IPS-NIHi7 (cell line): ENCODE results near the gene PLAC8.
"Not testable (repeated sequence)": the region's sequence is repeated elsewhere in the genome, so short reads cannot be mapped to it uniquely, and the experiment has no call there.

Experiments
- DNase-seq: peaks from one replicate; pipeline ENCODE4 v3.0.0; 2012; ENCODE audit warnings: mixed read lengths; ENCODE audit errors: extremely low spot score

The PLAC8 gene, protein sequence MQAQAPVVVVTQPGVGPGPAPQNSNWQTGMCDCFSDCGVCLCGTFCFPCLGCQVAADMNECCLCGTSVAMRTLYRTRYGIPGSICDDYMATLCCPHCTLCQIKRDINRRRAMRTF

DNA sequence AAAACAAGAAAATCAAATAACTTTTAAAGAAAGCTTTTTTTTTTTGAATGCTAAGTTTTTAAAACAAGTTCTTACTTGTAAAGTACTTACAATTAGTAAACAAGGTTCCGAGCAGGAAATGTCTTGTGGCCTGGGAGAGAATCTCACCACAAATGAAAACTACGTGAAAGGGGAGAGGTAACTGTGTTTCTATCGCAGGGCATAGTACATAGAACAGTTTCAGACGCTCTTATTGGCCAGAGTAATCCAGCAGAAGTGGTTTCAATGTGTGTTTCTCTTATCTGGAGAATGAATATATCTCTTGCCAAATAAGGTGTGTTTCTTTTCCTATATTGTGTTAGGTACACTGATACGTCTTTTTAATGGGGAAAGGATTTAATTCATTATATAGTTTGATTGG is at the start of gene PLAC8:
PLAC8 (minus strand) TSS at position 154 of the 400 bp plus-strand sequence. CDS start 6,808 bp downstream, outside the sequence.
- no peak for DNase-seq

DNA sequence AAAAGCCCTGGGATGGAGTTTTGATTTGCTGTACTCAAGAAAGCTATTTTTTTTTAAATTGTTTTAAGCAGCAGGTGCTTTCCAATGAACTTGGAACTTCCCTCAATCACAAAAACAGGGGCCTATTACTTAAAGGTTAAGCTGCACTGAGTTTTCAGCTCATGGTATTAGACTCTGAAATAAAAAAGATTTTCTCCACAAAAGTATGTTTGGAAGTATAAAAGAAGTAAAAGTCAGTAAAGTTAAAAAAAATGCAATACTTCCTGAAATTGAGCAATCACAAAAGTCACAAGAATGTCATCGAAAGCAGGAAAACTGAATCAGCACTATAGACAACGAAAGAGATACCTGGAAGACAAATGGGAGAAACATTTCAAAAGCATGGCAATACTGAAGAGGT is 38.9 kb upstream of the PLAC8 start:
- DNase-seq, result no peak

DNA sequence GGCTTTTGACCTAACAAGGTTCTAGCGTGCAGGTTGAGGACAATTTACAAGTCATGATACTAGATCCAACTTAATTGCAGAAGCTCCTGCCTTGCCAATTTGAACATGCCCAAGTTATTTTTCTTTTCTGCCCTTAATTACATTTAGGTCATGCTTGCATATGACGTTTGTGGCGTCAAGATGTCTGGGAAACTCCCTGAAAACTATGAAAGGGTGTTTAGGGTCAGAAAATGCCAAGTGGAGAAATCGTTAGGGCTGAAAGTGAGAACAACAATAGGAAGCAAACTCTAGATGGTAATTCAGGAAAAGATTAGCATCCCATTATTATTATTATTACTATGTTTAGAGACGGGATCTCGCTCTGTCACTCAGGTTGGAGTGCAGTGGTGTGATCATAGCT is 38.2 kb upstream of the PLAC8 start:
- DNase-seq, result no peak

DNA sequence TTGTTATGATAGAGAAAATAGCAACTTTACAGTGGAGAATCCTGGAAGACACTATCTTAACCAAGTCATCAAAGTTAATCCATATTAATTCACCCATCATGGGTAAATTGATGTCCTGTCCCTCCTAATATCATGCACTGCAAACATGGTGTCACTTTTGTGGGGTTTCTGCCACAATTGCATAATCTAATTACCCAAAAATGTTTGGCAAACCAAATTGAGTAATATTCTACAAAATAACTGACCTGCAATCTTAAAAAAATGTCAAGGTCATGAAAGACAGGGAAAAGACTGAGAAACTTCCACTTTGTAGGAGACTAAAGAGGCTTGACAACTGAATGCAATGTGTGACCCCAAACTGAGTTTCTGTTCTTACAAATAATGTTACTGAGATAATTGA is 37.1 kb upstream of the PLAC8 start:
- no peak for DNase-seq

DNA sequence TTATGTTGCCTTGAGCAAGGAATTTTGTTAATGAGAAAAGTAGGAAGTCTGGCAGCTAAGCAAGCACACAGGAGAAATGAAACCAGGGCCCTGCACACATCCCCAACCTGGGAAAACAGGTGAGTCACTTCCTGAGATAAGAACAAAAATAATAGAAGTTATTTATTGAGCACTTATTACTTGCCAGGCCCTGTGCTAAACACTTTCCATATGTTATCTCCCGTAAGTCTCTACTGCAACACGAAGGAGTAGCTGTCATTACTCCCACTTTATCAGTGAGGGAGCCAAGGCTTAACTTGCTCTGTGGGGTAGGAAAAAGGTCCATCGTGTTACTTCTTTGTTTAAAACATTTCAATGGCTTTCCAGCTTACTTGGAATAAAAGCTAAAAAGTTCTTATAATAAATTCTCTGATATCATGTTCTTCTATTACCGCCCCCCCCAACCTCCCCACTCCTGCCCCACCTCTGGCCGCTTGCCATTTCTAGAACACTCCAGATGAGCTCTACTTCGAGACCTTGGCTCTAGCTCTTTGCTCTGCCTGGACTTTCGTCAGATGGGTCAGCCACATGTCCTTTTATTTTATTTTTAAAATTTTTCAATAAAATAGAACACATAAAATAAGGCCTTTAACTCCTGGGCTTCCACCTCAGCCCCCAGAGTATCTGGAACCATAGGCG is 36.3 kb upstream of the PLAC8 start:
- no peak for DNase-seq

DNA sequence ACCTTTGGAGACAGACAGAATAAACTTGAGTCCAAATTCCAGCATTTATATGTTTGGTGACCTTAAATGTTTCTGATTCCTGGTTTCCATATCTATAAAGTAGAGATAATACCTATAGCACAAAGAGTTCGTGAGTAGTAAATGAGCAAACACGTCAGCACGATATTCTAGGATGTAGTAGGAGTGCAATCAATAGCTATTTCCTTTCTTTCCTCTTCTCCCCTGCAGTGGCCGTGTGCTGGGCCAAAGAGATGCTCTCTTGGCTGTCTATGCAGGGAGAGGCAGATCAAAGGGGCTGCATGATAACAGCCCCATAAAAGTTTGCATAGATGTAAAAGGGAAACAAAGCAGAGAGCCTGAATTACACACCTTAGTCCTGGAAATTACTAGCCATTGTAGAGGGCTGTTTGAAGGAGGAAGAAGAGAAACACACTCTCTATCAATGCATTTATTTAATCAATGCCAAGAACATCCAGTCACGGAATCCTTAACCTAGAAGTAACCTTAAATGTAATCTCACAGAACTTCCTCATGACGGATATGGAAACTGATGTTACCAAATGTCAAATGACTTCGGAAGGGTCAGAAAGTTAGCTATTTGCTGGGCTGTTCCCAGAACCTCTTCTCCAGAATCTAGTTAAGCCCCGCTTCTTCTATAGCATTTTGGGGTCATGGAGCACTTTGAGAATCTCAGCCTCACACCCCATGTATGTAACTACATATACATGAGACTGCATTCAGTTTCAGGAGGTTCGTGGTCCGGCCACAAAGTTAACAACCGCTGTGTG is 35.5 kb upstream of the PLAC8 start:
- DNase-seq, result no peak

DNA sequence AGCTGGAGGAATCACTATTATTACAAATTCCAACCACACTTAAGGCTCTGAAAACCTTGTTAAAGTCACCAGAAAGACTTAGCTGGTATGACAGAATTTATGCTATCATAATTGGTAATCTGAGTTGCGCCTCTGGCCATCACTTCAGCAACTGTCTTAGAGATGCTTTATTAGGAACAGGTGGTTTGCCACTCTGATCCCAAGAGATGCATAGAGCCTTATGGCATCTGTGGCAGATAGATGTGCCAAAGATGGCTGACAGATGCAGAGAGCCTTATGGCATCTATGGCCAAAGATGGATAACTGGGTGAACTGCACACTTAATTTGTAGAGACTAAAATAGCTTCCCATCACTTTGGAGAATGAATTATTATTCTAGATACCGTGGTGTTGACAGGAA is 32.3 kb upstream of the PLAC8 start:
- DNase-seq, result no peak

DNA sequence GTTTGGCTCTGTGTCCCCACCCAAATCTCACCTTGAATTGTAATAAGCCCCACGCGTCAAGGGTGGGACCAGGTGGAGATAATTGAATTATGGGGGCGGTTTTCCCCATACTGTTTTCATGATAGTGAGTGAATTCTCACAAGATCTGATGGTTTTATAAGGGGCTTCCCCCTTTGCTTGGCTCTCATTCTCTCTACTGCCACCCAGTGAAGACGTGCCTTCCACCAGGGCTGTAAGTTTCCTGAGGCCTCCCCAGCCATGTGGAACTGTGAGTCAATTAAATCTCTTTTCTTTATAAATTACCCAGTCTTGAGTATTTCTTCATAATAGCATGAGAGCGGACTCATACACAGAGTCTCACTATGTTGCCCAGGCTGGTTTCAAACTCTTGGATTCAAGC is 31.2 kb upstream of the PLAC8 start:
- not testable (repeated sequence) for DNase-seq

DNA sequence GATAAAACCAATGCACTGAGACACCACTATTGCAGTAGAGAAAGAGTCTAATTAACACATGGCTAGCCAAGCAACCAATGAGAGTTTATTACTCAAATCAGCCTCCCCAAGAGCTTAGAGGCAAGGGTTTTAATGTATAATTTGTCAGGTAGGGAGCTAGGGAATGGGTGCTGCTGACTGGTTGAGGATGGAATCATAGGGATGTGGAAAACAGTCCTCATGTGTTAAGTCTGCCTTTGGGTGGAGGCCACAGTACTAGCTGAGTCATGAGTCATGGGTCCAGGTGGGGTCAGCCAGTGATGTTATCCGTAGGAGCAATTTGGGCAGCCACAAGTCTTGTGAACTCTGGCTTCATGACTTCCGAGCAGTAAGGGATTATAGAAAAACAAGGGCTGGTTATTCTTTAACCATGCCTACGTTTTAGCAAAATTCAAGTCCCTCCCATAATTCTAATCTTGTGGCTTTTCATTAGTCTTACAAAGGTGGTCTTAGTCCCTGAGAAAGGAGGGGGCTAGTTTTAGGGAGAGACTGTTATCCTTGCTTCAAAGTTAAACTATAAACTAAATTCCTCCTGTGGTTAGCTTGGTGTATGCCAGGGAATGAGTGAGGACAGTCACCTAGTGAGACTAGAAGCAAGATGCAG is 25.1 kb upstream of the PLAC8 start:
- no peak for DNase-seq

DNA sequence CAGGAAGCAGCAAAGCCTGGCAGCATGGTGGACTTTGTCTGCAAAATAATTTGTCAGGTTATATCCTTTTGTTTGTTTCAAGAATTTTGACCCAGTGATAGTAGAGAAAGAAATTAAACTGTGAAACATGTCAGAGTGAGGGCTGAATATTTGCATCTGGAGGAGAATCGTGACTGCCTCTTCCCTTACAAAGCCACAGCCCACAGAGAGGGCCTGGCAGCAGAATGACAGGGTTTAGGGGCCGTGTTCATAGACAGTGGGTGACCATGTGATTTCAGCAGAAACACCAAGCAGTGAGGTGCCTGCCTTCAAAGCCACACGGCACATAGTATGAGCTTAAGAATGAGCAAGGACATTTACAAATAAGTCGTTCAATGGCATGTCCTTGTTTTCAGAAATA is 24.4 kb upstream of the PLAC8 start:
- DNase-seq, result no peak

DNA sequence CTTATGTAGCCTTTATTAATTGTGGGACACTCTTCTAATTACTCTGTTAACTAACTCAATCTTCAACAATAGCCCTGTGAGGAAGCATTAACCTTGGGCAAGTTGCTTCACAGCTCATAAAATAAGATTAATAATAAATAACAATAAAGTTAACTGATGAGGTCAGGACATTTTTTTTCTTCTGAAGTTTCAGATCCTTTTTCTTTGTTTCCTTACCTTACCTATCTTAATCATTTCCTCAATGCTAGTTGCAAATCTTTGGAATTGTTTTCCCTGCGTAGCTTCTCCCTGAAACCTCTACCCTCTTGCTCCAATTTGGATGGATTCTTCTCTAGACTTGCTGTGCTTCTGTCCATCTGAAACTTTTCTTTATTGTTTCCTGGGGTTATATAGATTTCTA is 17.5 kb upstream of the PLAC8 start:
- no peak for DNase-seq

DNA sequence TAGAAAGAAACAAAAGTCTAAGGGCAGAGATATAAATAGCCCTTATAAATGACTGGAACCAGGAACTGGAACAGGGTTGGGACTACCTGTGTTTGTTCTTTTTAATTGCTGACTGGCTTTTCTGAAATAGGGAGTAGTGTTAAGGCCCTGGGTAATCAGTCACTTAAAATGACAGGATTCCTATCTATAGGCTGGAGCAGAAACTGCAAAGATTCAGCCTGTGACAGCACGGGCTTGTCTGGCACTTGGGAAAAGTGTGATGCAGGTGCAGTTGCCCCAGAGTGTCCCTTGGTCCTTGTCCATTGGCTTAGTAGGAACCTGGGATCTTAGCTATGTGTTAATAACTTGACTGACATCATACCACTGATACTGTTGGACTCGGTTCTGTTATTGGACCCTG is 14.7 kb upstream of the PLAC8 start:
- DNase-seq, result no peak

DNA sequence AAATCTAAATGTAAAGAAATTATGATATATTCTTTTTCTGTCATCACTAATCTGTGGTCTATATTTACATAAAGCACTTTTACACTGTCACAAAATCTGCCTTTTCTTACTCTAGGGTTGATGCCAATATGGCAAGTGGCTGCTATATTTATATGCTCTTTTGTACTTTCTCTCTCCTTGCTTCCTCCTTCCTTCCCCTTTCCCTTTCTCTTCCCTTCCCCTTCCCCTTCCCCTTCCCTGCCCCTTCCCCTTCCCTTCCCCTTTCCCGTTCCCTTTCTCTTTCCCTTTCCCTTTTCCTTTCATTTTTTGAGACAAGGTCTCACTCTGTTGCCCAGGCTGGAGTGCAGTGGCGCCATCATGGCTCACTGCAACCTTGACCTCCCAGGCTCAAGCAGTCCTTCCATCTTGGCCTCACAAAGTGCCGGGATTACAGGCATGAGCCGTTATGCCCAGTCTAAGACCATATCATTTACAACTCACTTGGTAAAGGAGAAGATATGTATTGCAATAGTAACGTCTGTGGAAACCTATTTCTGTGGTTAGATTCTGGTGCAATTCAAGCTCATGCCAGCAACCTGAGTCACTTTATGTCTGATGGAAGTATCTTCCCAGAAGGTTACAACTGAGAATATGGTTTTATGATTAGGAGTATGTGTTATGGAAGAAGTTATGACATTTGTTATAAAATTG is 13.9 kb upstream of the PLAC8 start:
- no peak for DNase-seq

DNA sequence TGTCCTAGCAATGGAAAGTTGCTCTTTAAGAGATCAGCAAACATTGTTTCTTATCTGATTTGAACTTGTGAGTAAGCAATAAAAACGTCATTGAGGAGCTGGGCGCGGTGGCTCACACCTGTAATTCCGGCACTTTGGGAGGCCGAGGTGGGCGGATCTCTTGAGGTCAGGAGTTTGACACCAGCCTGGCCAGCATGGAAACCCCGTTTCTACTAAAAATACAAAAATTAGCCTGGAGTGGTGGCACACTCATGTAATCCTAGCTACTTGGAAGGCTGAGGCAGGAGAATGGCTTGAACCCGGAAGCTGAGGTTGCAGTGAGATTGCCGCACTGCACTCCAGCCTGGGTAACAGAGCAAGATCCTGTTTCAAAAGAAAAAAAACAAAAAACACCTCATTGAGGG is 11.2 kb upstream of the PLAC8 start:
- DNase-seq, result no peak

DNA sequence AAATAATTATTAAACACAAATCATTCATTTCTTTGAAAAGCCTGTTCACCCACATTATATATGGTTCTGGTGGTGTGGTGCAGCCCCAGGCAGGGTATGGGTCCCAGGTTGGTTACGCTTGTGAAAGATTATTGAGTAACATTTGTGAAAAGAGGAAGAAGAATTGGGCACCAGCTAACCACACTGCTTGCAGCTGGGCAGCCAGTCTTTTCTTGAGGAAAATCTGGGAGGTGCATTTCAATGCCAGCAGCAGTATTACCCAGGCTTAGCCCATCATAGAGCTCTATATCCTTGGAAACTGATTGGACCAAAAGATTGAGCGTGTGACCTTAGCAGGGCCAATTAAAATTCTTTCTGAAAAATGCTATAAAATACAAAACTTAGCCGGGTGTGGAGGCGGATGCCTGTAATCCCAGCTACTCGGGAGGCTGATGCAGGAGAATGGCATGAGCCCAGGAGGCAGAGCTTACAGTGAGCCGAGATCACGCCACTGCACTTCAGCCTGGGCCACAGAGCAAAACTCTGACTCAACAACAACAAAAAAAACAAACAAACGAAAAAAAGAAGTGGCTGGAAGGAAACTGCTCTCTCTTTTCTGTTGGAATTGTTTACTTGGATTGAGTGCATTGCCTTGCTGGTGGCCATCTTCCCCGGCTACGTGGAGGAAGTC is 9.7 kb upstream of the PLAC8 start:
- no peak for DNase-seq

DNA sequence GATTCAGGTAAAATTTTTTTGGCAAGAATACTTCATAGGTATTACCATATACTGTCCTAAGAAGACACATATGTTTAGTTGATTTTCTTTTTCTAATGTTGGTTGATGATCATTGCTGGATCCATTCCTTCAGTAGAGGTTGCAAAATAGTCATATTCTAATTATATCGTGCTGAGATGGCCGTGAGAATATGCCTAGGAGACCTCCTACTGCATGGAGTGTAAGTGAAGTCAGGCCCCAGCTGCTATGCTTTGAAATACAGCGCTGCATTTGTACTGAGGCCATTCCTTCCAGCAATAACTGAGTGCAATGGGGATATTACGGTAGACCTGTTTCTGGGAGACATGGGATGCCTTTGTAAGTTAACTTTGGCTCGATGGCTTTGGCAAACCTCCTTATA is 6.7 kb upstream of the PLAC8 start:
- DNase-seq, result no peak

DNA sequence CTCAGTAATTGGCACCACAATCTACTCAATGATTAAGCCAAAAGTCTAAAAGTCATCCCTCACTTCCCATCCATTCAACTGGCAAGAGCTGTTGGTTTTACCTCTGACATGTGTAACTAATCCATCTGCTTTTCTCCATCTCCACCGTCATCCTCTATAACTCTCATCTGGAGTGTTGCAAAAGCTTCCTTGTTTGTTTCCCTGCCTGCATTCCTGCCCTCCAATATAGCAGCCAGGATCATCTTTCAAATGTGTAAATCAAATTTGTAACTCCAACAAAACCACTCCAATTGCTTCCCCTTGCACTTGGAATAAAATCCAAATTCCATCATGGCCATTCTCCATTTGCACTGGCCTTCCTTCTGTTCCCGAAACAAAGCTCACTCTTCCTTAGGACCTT is 4.3 kb upstream of the PLAC8 start:
- DNase-seq, result no peak

DNA sequence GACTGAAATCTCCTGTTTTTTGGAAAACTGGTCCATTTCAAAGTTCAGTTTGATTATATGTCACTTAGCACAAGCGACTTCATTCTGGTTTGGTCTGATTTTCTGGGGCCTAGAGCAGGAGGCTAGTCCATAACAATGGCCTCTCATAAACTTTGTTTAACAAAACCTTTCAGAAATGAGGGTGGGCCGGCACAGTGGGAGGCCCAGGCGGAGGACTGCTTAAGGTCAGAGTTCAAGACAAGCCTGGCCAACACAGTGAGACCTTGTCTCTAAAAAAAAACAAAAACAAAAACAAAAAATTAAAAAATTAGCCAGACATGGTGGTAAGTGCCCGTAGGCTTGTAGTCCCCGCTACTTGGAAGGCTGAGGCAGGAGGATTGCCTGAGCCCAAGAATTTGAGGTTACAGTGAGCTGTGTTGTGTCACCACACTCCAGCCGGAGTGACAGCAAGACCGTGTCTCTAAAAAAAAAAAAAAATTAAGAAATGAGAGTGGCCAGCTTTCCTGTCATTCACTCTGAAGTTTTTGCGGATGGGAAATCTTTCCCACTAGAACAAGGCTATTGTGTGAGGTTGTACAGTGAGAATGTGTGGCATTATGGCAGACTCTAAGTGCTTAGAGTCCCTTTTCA is 1.2 kb upstream of the PLAC8 start:
- no peak for DNase-seq

DNA sequence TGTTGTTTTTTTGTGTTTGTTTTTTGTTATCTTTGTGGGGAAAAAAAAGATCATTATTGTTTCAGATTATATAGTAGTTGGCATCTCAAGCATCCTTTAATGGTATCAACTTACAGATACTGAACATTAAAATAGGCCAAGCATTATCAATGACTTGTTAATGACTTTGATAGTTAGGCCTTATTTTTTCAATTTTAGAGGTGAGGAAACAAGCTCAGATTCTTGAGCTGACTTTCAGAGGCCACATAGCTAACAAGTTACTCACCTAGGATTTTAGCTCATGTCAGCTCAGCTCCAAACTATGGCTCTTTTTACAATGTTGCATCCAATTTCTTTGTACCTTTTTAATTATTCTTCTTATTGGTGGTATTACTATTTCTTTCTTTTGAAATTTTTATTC is 471 bp upstream of the PLAC8 start:
- no peak for DNase-seq

DNA sequence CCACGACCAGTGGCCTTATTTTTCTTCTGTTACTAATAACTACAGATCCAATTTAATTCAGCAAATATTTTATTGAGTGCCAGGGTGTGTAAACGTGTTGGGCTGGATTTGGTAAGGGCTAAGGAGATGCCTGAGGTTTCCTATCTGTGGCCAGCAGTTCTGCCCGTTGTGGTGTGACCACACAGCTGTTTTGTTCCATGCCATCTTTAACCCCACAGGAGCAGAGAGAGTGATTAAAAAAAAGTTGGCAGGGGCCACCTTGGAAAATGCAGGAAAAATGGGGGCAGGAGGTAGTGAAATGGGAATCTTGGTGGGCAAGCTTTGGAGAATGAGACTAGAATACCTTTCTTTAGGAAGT is 1.1 kb downstream of the PLAC8 start:
- no peak for DNase-seq
